Suppressor macrophage treated with lipopolysaccharide for 1 hour (primary cell): ENCODE results near the gene BOD1L2.

ENCODE experiments used
- DNase-seq, 3 donors: peaks; one replicate each; pipeline ENCODE4 v3.0.0-alpha.2; 2020 to 2022

BOD1L2 gene

GRCh38 chr18:57150828-57151227, 3.9 kb downstream of the BOD1L2 start:
- no peak for DNase-seq

GRCh38 chr18:57154191-57154830, 7.4 kb downstream of the BOD1L2 start:
- DNase-seq: no peak

- no peak for DNase-seq
Measured at GRCh38 chr18:57164401-57164800, 17.5 kb downstream of the BOD1L2 start.

GRCh38 chr18:57167617-57168308, 20.9 kb downstream of the BOD1L2 start:
- no peak for DNase-seq

GRCh38 chr18:57171026-57171425, 24.1 kb downstream of the BOD1L2 start:
- no peak for DNase-seq

- peak in 2 of 3 donors; percentile 17 to 19 for DNase-seq
Measured at GRCh38 chr18:57175532-57175931, 28.6 kb downstream of the BOD1L2 start.

GRCh38 chr18:57185434-57185833, 38.5 kb downstream of the BOD1L2 start:
- DNase-seq: no peak

GRCh38 chr18:57188851-57189557, 42.1 kb downstream of the BOD1L2 start:
- no peak for DNase-seq

- no peak for DNase-seq
Measured at GRCh38 chr18:57190026-57190425, 43.1 kb downstream of the BOD1L2 start.

- no peak for DNase-seq
Measured at GRCh38 chr18:57194070-57194469, 47.2 kb downstream of the BOD1L2 start.

- no peak for DNase-seq
Measured at GRCh38 chr18:57194622-57195021, 47.7 kb downstream of the BOD1L2 start.

- DNase-seq: no peak
Measured at GRCh38 chr18:57195341-57195740, 48.5 kb downstream of the BOD1L2 start.

- DNase-seq: no peak
Measured at GRCh38 chr18:57197261-57197660, 50.4 kb downstream of the BOD1L2 start.

GRCh38 chr18:57198073-57198472, 51.2 kb downstream of the BOD1L2 start:
- no peak for DNase-seq
